IMR-90 (cell line): Measurements from ENCODE around the gene RGS3. TPM values are rescaled to one million over a fixed set of nuclear protein-coding genes. Genes with fewer than 3 reads are reported as not detected.

Experiments used
- ATAC-seq: fragments of 200-7000 bp; cut with Tn5 transposase; 2 replicates; pipeline ENCODE4 v1.9.1; 2020; ENCODE audit warnings: low read depth, mild to moderate bottlenecking, moderate library complexity
- BruUV-seq: library from RNA; stranded (reverse); fragments of 400-500 nt; replicated peaks from 2 replicates; lab custom pipeline; 2021; lab: Mats Ljungman, UMichigan
- CTCF ChIA-PET: fragments of 300-600 bp; formaldehyde crosslinking; extraction: SDS; loops from one replicate; lab custom pipeline; 2021; ENCODE audit warnings: antibody characterized with exemption; lab: Yijun Ruan, JAX
- POLR2A ChIA-PET: fragments of 300-600 bp; sonication (Branson Sonifier 250); formaldehyde crosslinking; loops from one replicate; lab custom pipeline; 2022; ENCODE audit warnings: antibody characterized with exemption; ENCODE audit not compliant: unreplicated experiment; lab: Charles Lee
- DNase-seq: peaks from one replicate; pipeline ENCODE4 v3.0.0; 2013
- H2AFZ ChIP-seq: replicated peaks from 2 replicates; pipeline ENCODE3; 2013; ENCODE audit warnings: low read length, mild to moderate bottlenecking; ENCODE audit not compliant: poor library complexity
- H2AK5ac ChIP-seq: 2 replicates; pipeline ENCODE4 v1.6.1; 2013; ENCODE audit warnings: low read depth, low read length, inconsistent platforms
- H2AK9ac ChIP-seq: replicated peaks from 2 replicates; pipeline ENCODE3; 2013; ENCODE audit warnings: mild to moderate bottlenecking, low read depth, low read length, moderate library complexity; ENCODE audit not compliant: poor library complexity
- H2BK120ac ChIP-seq: 2 replicates; pipeline ENCODE4 v1.6.1; 2013; ENCODE audit warnings: low read depth, low read length, inconsistent platforms
- H2BK15ac ChIP-seq: 3 replicates; pipeline ENCODE4 v1.6.1; 2013; ENCODE audit warnings: low read depth, low read length, inconsistent platforms
- H2BK20ac ChIP-seq: 2 replicates; pipeline ENCODE4 v1.6.1; 2013; ENCODE audit warnings: low read depth, mild to moderate bottlenecking, inconsistent platforms, low read length, moderate library complexity
- H2BK5ac ChIP-seq: 2 replicates; pipeline ENCODE4 v1.6.1; 2013; ENCODE audit warnings: mild to moderate bottlenecking, low read depth, low read length, inconsistent platforms; ENCODE audit not compliant: poor library complexity, severe bottlenecking
- H3K14ac ChIP-seq: replicated peaks from 2 replicates; pipeline ENCODE4 v1.6.1; 2013; ENCODE audit warnings: low read depth, low read length, inconsistent platforms
- H3K18ac ChIP-seq: 2 replicates; pipeline ENCODE4 v1.6.1; 2013; ENCODE audit warnings: low read depth, low read length, control low read depth
- H3K23ac ChIP-seq: 2 replicates; pipeline ENCODE4 v1.6.1; 2013; ENCODE audit warnings: low read depth, low read length, inconsistent platforms
- H3K27ac ChIP-seq: 2 replicates; pipeline ENCODE4 v1.5.1; 2013; ENCODE audit warnings: mild to moderate bottlenecking, control low read depth, low read length; ENCODE audit not compliant: insufficient read depth
- H3K27me3 ChIP-seq: 2 replicates; pipeline ENCODE4 v1.6.1; 2013; ENCODE audit warnings: low read length; ENCODE audit not compliant: control insufficient read depth, insufficient read depth
- H3K36me3 ChIP-seq: 2 replicates; pipeline ENCODE4 v1.6.1; 2013; ENCODE audit warnings: low read length, mixed read lengths; ENCODE audit not compliant: control insufficient read depth, insufficient read depth
- H3K4ac ChIP-seq: 2 replicates; pipeline ENCODE4 v1.6.1; 2013; ENCODE audit warnings: low read depth, low read length, inconsistent platforms
- H3K4me1 ChIP-seq: 2 replicates; pipeline ENCODE4 v1.6.1; 2013; ENCODE audit warnings: low read length, mixed read lengths; ENCODE audit not compliant: control insufficient read depth, insufficient read depth
- H3K4me2 ChIP-seq: 2 replicates; pipeline ENCODE4 v1.6.1; 2013; ENCODE audit warnings: low read depth, mild to moderate bottlenecking, control low read depth, low read length, moderate library complexity
- H3K4me3 ChIP-seq: 2 replicates; pipeline ENCODE4 v1.5.1; 2013; ENCODE audit warnings: low read depth, mild to moderate bottlenecking, control low read depth, low read length, moderate library complexity; ENCODE audit not compliant: insufficient read depth
- H3K56ac ChIP-seq: 2 replicates; pipeline ENCODE4 v1.6.1; 2013; ENCODE audit warnings: low read length, inconsistent platforms; ENCODE audit not compliant: insufficient read depth; ENCODE audit errors: extremely low read depth
- H3K79me1 ChIP-seq, 2 experiments: 2 replicates each; pipeline ENCODE4 v1.6.1; 2013; ENCODE audit warnings: low read length in 2 of 2, inconsistent platforms in 1 of 2, low read depth in 1 of 2
- H3K9ac ChIP-seq: 2 replicates; pipeline ENCODE4 v1.6.1; 2013; ENCODE audit warnings: low read depth, low read length, control low read depth
- H3K9me1 ChIP-seq: 2 replicates; pipeline ENCODE4 v1.6.1; 2013; ENCODE audit warnings: low read length, inconsistent platforms; ENCODE audit not compliant: insufficient read depth
- H3K9me3 ChIP-seq: 2 replicates; pipeline ENCODE4 v1.6.1; 2013; ENCODE audit warnings: low read length; ENCODE audit not compliant: control insufficient read depth, insufficient read depth
- H4K20me1 ChIP-seq: 2 replicates; pipeline ENCODE4 v1.6.1; 2013; ENCODE audit warnings: low read length, inconsistent platforms; ENCODE audit not compliant: insufficient read depth
- H4K5ac ChIP-seq: 2 replicates; pipeline ENCODE4 v1.6.1; 2013; ENCODE audit warnings: mild to moderate bottlenecking, low read depth, low read length, control low read depth
- H4K8ac ChIP-seq, 2 experiments: 2 replicates each; pipeline ENCODE4 v1.6.1; 2013; ENCODE audit warnings: low read depth in 2 of 2, low read length in 2 of 2, control low read depth in 1 of 2, inconsistent platforms in 1 of 2
- H4K91ac ChIP-seq: 2 replicates; pipeline ENCODE4 v1.6.1; 2013; ENCODE audit warnings: low read depth, low read length, inconsistent platforms; ENCODE audit not compliant: insufficient read depth
- BHLHE40 ChIP-seq: fragments of 150-350 bp; IDR thresholded peaks from 2 replicates; pipeline ENCODE4 v1.6.1; 2016; ENCODE audit warnings: mild to moderate bottlenecking, low read depth, low read length
- CHD1 ChIP-seq: IDR thresholded peaks from 2 replicates; pipeline ENCODE4 v1.6.1; 2012; ENCODE audit warnings: low read depth, low read length, improper control_type of control experiment
- CTCF ChIP-seq: conservative IDR thresholded peaks from 2 replicates; pipeline ENCODE4 v1.5.1; 2012; ENCODE audit warnings: mild to moderate bottlenecking, low read depth, low read length, improper control_type of control experiment
- FOS ChIP-seq: fragments of 150-350 bp; IDR thresholded peaks from 2 replicates; pipeline ENCODE4 v1.6.1; 2016; ENCODE audit warnings: low read depth, low read length
- MAFK ChIP-seq: IDR thresholded peaks from 2 replicates; pipeline ENCODE4 v1.6.1; 2012; ENCODE audit warnings: low read depth, low read length, improper control_type of control experiment
- MXI1 ChIP-seq: IDR thresholded peaks from 2 replicates; pipeline ENCODE4 v1.6.1; 2012; ENCODE audit warnings: low read depth, mild to moderate bottlenecking, low read length, moderate library complexity, borderline replicate concordance
- NFE2L2 ChIP-seq: fragments of 150-350 bp; IDR thresholded peaks from 2 replicates; pipeline ENCODE4 v1.6.1; 2016; ENCODE audit warnings: low read depth, mild to moderate bottlenecking, low read length
- POLR2A ChIP-seq: IDR thresholded peaks from 2 replicates; pipeline ENCODE4 v1.6.1; 2012; ENCODE audit warnings: mild to moderate bottlenecking, low read depth, low read length
- RAD21 ChIP-seq: IDR thresholded peaks from 2 replicates; pipeline ENCODE4 v1.6.1; 2012; ENCODE audit warnings: low read length, improper control_type of control experiment
- RCOR1 ChIP-seq: IDR thresholded peaks from 2 replicates; pipeline ENCODE4 v1.6.1; 2012; ENCODE audit warnings: mild to moderate bottlenecking, low read length, improper control_type of control experiment; ENCODE audit not compliant: insufficient replicate concordance
- RFX5 ChIP-seq: IDR thresholded peaks from 2 replicates; pipeline ENCODE4 v1.8.0; 2012; ENCODE audit warnings: low read depth, mild to moderate bottlenecking, low read length, moderate library complexity
- USF2 ChIP-seq: fragments of 150-350 bp; IDR thresholded peaks from 2 replicates; pipeline ENCODE4 v1.6.1; 2017; ENCODE audit warnings: mild to moderate bottlenecking, antibody characterized with exemption, low read length, low read depth
- WGBS, 2 experiments: methylation state at CpG; one replicate each; pipeline versions ENCODE4 v1.1.5 to v1.1.7; 2013; ENCODE audit warnings: missing lambda C conversion rate in 2 of 2; ENCODE audit not compliant: insufficient read length in 1 of 2; ENCODE audit errors: extremely low coverage in 2 of 2; 5-methylcytosine and 5-hydroxymethylcytosine counted together
- dilution Hi-C: fragments of 300-500 bp; cut with HindIII; formaldehyde crosslinking; loops from one replicate; pipeline ENCODE4 v1.14.3; 2018; ENCODE audit warnings: low sequenced_read_pairs; ENCODE audit not compliant: unreplicated experiment
- in situ Hi-C: fragments of 300-500 bp; cut with MboI; formaldehyde crosslinking; loops from 3 replicates; pipeline ENCODE4 v1.14.3; 2019; ENCODE audit warnings: low sequenced_read_pairs, inconsistent platforms, mixed read lengths
- intact Hi-C: fragments of 100-400 bp; cut with micrococcal nuclease; formaldehyde crosslinking; loops from 2 replicates; pipeline ENCODE4 v1.10.0; 2022
- polyA plus RNA-seq, 3 experiments: library from polyadenylated mRNA; depleted of rRNA; stranded (reverse); fragments of >200 nt; gene quantifications; 2 replicates each; pipeline ENCODE4 v1.2.3, GENCODE V29; 2012; ENCODE audit warnings: low replicate concordance in 1 of 3
- total RNA-seq: library from RNA; depleted of rRNA; stranded (reverse); fragments of >200 nt; gene quantifications from 2 replicates; pipeline ENCODE4 v1.2.3, GENCODE V29; 2012

Gene RGS3
- total and polyA plus RNA-seq, 2 of the 4 experiments (the other 2 are of a cell fraction), result 51.8 to 65.6 TPM

DNA sequence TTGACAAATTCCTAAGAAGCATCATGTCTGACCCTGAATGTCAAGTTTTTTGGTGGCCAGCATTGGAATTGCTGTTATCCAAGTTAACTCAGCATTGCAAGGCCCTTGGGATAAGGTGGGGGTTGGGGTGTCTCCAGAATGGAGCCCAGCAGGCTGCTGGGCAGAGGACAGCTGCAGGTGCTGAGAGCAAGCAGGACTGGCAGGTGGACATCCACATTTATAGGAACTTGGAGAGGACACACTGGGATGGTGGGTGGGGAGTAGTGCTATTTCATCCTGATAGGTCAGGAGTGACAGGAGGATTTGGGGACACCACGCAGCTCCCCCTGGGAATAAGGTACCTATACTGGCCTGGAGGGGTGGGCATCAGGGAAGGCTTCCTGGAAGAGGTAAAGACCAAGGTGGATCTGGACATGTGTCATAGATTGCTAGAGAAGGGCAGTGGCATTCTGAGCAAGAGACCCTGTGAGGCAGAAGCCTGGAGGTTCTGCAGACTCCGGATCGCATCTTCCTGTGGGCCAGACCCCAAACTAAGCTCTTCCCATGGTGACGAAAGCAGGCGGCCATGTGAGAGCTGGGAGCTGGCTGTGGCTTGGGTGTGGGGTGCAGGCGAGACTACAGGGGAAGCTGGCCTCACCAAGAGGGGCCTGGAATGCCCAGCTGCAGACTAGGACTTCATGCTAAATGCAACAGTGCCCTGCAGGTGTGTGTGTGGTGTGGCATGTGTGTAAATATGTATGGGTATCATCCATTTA lies 148.1 kb downstream of the RGS3 start:
- Histone ChIP-seq H3K18ac (no peak overlapping the region), H3K4me2 (no peak overlapping the region), H3K79me1 (peaks cover 0 to 5% of the 10 kb centered on the region in 2 experiments; a peak in 1 of 4 replicates), H2AK9ac (no peak overlapping the region), H3K36me3 (no peaks in the 10 kb centered on the region), H2BK20ac (no peak overlapping the region), H3K4me3 (no peak overlapping the region), H3K4ac (no peak overlapping the region; the same call in 1 of the 2 replicates), H2BK5ac (no peak overlapping the region), H3K9me1 (peaks cover 28% of the 10 kb centered on the region), H3K9ac (no peak overlapping the region), H3K56ac (no peak overlapping the region), H2BK120ac (no peak overlapping the region), H4K8ac (no peak overlapping the region), H3K14ac (no peak overlapping the region), H4K20me1 (no peaks in the 10 kb centered on the region), H4K5ac (no peak overlapping the region), H3K23ac (no peak overlapping the region), H3K27ac (no peak overlapping the region), H2AK5ac (0 out of 2 replicates have a peak overlapping the region, but pooled peaks have one; percentile 58), H4K91ac (no peak overlapping the region), H3K4me1 (peaks cover 26% of the 10 kb centered on the region), H2AFZ (no peak overlapping the region), H2BK15ac (no peak overlapping the region; the same call in 2 of the 3 replicates), H3K9me3 (no peaks in the 10 kb centered on the region), H3K27me3 (no peaks in the 10 kb centered on the region)
- 90% methylated on average over 2 of the region's 6 CpGs; no CpG with 5 or more reads in 1 of the 2 experiments for WGBS, 2 experiments
- intact Hi-C loops (no loop called here), dilution Hi-C loops (no loop called here), in situ Hi-C loops (no loop called here)
- BruUV-seq, result no TSS peak
- TF ChIP-seq MAFK (no peak), BHLHE40 (no peak), RCOR1 (no peak), RAD21 (no peak), FOS (no peak), CHD1 (no peak), RFX5 (no peak), MXI1 (no peak), POLR2A (no peak), CTCF (no peak), USF2 (no peak), NFE2L2 (no peak)
- ATAC-seq (no peak), DNase-seq (no peak)
- CTCF ChIA-PET, result no interaction called here
- POLR2A ChIA-PET, result no interaction called here
